Parathyroid adenoma (tissue), 2 donors: ENCODE data around the gene EXOC4.

Source experiments
- H2AFZ ChIP-seq: fragments of 300-600 bp; sonication (generic); one replicate; pipeline ENCODE4 v1.7.0; 2017; ENCODE audit warnings: antibody characterized with exemption, mild to moderate bottlenecking
- H3K27ac ChIP-seq: fragments of 300-600 bp; sonication (generic); one replicate; pipeline ENCODE4 v1.7.0; 2017
- H3K27me3 ChIP-seq: fragments of 300-600 bp; sonication (generic); one replicate; pipeline ENCODE4 v1.7.0; 2017; ENCODE audit warnings: low read length; ENCODE audit not compliant: control insufficient read depth, insufficient read depth
- H3K36me3 ChIP-seq: fragments of 300-600 bp; sonication (generic); one replicate; pipeline ENCODE4 v1.7.0; 2017; ENCODE audit warnings: low read length; ENCODE audit not compliant: control insufficient read depth, insufficient read depth
- H3K4me1 ChIP-seq: fragments of 300-600 bp; sonication (generic); one replicate; pipeline ENCODE4 v1.7.0; 2017; ENCODE audit warnings: control low read depth
- H3K4me2 ChIP-seq: fragments of 300-600 bp; sonication (generic); one replicate; pipeline ENCODE4 v1.7.0; 2017; ENCODE audit warnings: low read length
- H3K4me3 ChIP-seq: fragments of 300-600 bp; sonication (generic); one replicate; pipeline ENCODE4 v1.7.0; 2017; ENCODE audit warnings: low read depth, low read length
- H3K79me2 ChIP-seq: fragments of 300-600 bp; sonication (generic); one replicate; pipeline ENCODE4 v1.7.0; 2017; ENCODE audit warnings: control low read depth
- H3K9ac ChIP-seq: fragments of 300-600 bp; sonication (generic); one replicate; pipeline ENCODE4 v1.7.0; 2017; ENCODE audit warnings: mild to moderate bottlenecking
- H3K9me3 ChIP-seq: fragments of 300-600 bp; sonication (generic); one replicate; pipeline ENCODE4 v1.7.0; 2017; ENCODE audit warnings: low read length; ENCODE audit not compliant: control insufficient read depth
- CTCF ChIP-seq: fragments of 300-600 bp; sonication (generic); IDR thresholded peaks from one replicate; pipeline ENCODE4 v1.7.0; 2017; ENCODE audit warnings: antibody characterized with exemption, mild to moderate bottlenecking
- donor health status: primary hyperparathyroidism.

Gene EXOC4

GRCh38 chr7:133371616-133372015 lies 118.7 kb downstream of the EXOC4 start:
- Histone ChIP-seq H3K36me3 (no peaks in the 10 kb centered on the region), H3K27ac (no peak overlapping the region), H3K9ac (no peak overlapping the region), H3K27me3 (no peaks in the 10 kb centered on the region), H3K4me2 (no peak overlapping the region), H3K4me3 (no peak overlapping the region), H2AFZ (no peak overlapping the region), H3K79me2 (peaks cover 2% of the 10 kb centered on the region), H3K4me1 (peaks cover 14% of the 10 kb centered on the region), H3K9me3 (no peaks in the 10 kb centered on the region)
- no peak for TF ChIP-seq CTCF

- TF ChIP-seq CTCF, result no peak
- Histone ChIP-seq H3K27me3 (no peaks in the 10 kb centered on the region), H3K4me1 (peaks cover 14% of the 10 kb centered on the region), H3K9me3 (no peaks in the 10 kb centered on the region), H2AFZ (no peak overlapping the region), H3K4me3 (no peak overlapping the region), H3K4me2 (no peak overlapping the region), H3K27ac (peak overlapping the region; percentile 24), H3K9ac (no peak overlapping the region), H3K79me2 (no peaks in the 10 kb centered on the region), H3K36me3 (no peaks in the 10 kb centered on the region)
These were observed 119.5 kb downstream of the EXOC4 start for GRCh38 chr7:133372337-133372736.

- H3K27ac ChIP-seq, result no peak overlapping the region
- no peak overlapping the region for H3K9ac ChIP-seq
- H3K27me3 ChIP-seq, result no peaks in the 10 kb centered on the region
- no peak overlapping the region for H3K4me2 ChIP-seq
- TF ChIP-seq CTCF, result no peak
- H3K4me3 ChIP-seq, result no peak overlapping the region
- no peaks in the 10 kb centered on the region for H3K79me2 ChIP-seq
- H3K9me3 ChIP-seq, result no peaks in the 10 kb centered on the region
- no peaks in the 10 kb centered on the region for H3K36me3 ChIP-seq
- H2AFZ ChIP-seq, result no peak overlapping the region
- H3K4me1 ChIP-seq, result peaks cover 14% of the 10 kb centered on the region
These were observed 123.6 kb downstream of the EXOC4 start for GRCh38 chr7:133376514-133376913.

- TF ChIP-seq CTCF, result no peak
- Histone ChIP-seq H3K4me2 (no peak overlapping the region), H3K36me3 (no peaks in the 10 kb centered on the region), H3K4me3 (no peak overlapping the region), H3K9me3 (no peaks in the 10 kb centered on the region), H3K79me2 (no peaks in the 10 kb centered on the region), H3K4me1 (no peaks in the 10 kb centered on the region), H2AFZ (no peak overlapping the region), H3K9ac (no peak overlapping the region), H3K27me3 (no peaks in the 10 kb centered on the region), H3K27ac (no peak overlapping the region)
These were observed 129.1 kb downstream of the EXOC4 start for GRCh38 chr7:133381965-133382364.

GRCh38 chr7:133382775-133383559 lies 130.1 kb downstream of the EXOC4 start:
- no peak for TF ChIP-seq CTCF

More at GRCh38 chr7:133382775-133383559, 130.1 kb downstream of the EXOC4 start:
- no peaks in the 10 kb centered on the region for H3K79me2 ChIP-seq
- H3K27ac ChIP-seq, result no peak overlapping the region
- no peaks in the 10 kb centered on the region for H3K36me3 ChIP-seq
- H3K9me3 ChIP-seq, result no peaks in the 10 kb centered on the region
- H3K4me3 ChIP-seq, result no peak overlapping the region
- H3K4me1 ChIP-seq, result no peaks in the 10 kb centered on the region
- H2AFZ ChIP-seq, result no peak overlapping the region
- no peak overlapping the region for H3K9ac ChIP-seq
- no peaks in the 10 kb centered on the region for H3K27me3 ChIP-seq
- no peak overlapping the region for H3K4me2 ChIP-seq
